Measurements from ENCODE around the gene VASH1.

The VASH1 gene

GRCh38 chr14:76761136-76761959 lies at the start of gene VASH1:
Gene VASH1, plus strand, starts transcription at chr14:76761468. Its CDS starts 1,354 bp downstream, at chr14:76762822.
- TF ChIP-seq, protein P1, sequence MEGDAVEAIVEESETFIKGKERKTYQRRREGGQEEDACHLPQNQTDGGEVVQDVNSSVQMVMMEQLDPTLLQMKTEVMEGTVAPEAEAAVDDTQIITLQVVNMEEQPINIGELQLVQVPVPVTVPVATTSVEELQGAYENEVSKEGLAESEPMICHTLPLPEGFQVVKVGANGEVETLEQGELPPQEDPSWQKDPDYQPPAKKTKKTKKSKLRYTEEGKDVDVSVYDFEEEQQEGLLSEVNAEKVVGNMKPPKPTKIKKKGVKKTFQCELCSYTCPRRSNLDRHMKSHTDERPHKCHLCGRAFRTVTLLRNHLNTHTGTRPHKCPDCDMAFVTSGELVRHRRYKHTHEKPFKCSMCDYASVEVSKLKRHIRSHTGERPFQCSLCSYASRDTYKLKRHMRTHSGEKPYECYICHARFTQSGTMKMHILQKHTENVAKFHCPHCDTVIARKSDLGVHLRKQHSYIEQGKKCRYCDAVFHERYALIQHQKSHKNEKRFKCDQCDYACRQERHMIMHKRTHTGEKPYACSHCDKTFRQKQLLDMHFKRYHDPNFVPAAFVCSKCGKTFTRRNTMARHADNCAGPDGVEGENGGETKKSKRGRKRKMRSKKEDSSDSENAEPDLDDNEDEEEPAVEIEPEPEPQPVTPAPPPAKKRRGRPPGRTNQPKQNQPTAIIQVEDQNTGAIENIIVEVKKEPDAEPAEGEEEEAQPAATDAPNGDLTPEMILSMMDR (IDR thresholded peaks at IDR 0.05; ENCODE audit: extremely low read depth, insufficient read depth, missing control alignments), result no peak
- in situ Hi-C loops (cut with MboI; ENCODE audit: low pct_unique_long_range_greater_than_20kb, low sequenced_read_pairs, unreplicated experiment), result no loop called here
- peak; percentile 94 for DNase-seq (ENCODE audit: low spot score)

- no peak for DNase-seq (ENCODE audit: low spot score)
- in situ Hi-C loops (cut with MboI; ENCODE audit: low pct_unique_long_range_greater_than_20kb, low sequenced_read_pairs, unreplicated experiment), result loop anchor here (25.0 kb wide), 1 partner anchor 349 kb away; no protein-coding TSS in a partner anchor
- TF ChIP-seq, protein P1 (IDR thresholded peaks at IDR 0.05; ENCODE audit: extremely low read depth, insufficient read depth, missing control alignments), result no peak
Observed at GRCh38 chr14:76713121-76713520, 48.1 kb upstream of the VASH1 start.

DNA sequence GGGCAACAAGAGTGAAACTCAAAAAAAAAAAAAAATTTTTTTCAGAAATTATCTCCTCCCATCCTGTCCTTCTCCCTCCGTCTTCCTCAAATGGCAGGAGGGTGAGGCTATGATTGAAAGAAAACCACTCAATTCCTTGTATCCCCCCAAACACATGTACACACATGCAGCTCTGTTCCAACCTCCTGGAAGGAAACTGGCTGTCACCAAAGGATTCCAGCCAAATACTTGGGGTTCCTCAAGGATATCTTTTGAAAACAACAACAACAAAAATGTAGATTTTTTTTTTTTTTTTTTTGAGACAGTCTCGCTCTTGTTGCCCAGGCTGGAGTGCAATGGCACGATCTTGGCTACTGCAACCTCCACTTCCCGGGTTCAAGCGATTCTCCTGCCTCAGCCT lies 46.8 kb upstream of the VASH1 start:
- DNase-seq (ENCODE audit: low spot score), result no peak
- TF ChIP-seq, protein P1 (IDR thresholded peaks at IDR 0.05; ENCODE audit: extremely low read depth, insufficient read depth, missing control alignments), result no peak
- in situ Hi-C loops (cut with MboI; ENCODE audit: low pct_unique_long_range_greater_than_20kb, low sequenced_read_pairs, unreplicated experiment), result loop anchor here (25.0 kb wide), 1 partner anchor 348 kb away; no protein-coding TSS in a partner anchor

GRCh38 chr14:76715101-76715500 lies 46.2 kb upstream of the VASH1 start:
- in situ Hi-C loops (cut with MboI; ENCODE audit: low pct_unique_long_range_greater_than_20kb, low sequenced_read_pairs, unreplicated experiment), result loop anchor here (25.0 kb wide), 1 partner anchor 347 kb away; no protein-coding TSS in a partner anchor
- DNase-seq (ENCODE audit: low spot score), result no peak
- TF ChIP-seq, protein P1 (IDR thresholded peaks at IDR 0.05; ENCODE audit: extremely low read depth, insufficient read depth, missing control alignments), result no peak

- TF ChIP-seq, protein P1 (IDR thresholded peaks at IDR 0.05; ENCODE audit: extremely low read depth, insufficient read depth, missing control alignments), result no peak
- no peak for DNase-seq (ENCODE audit: low spot score)
- in situ Hi-C loops (cut with MboI; ENCODE audit: low pct_unique_long_range_greater_than_20kb, low sequenced_read_pairs, unreplicated experiment), result loop anchor here (25.0 kb wide), 1 partner anchor 347 kb away; no protein-coding TSS in a partner anchor
Observed at GRCh38 chr14:76715511-76716081, 45.7 kb upstream of the VASH1 start.

GRCh38 chr14:76716285-76716684 lies 45.0 kb upstream of the VASH1 start:
- DNase-seq (ENCODE audit: low spot score), result no peak
- TF ChIP-seq, protein P1 (IDR thresholded peaks at IDR 0.05; ENCODE audit: extremely low read depth, insufficient read depth, missing control alignments), result no peak
- in situ Hi-C loops (cut with MboI; ENCODE audit: low pct_unique_long_range_greater_than_20kb, low sequenced_read_pairs, unreplicated experiment), result loop anchor here (25.0 kb wide), 1 partner anchor 346 kb away; no protein-coding TSS in a partner anchor

All from GM13977 (cell line).